ENCODE measurements around the gene TTC22.
"Not testable (repeated sequence)": the region's sequence is repeated elsewhere in the genome, so short reads cannot be mapped to it uniquely, and the experiment has no call there.

Gene TTC22

DNA sequence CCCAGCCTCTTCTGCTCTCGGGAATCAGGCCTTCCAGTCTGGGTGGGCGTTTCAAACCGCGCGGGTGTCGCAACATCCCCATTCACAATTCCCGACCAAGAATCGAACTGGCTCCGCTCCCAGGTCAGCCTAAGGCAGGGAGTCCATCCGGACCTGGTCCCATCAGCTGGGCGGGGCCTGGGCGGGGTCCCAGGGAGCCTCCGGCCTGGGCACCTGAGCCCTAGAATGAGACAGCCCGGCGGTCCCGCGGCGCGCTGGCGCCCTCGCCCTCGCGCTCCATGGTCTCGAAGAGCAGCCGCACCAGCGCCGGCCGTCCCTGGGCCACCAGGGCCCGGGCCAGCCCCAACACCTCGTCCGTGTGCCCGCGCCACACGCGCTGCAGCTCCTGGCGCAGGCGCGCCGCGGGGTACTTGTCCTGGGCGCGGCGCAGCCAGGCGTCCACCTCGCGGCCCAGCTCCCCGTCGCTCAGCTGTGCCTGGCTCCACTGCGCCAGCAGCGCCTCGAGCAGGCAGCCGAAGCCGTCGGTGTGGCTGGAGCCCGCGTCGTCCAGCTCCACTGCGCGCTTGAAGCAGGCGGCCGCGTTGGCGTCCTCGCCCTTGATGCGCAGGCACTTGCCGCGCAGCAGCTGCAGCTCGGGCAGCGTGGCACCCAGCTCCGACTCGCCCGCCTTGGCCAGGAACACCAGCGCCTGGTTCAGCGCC lies 19.9 kb downstream of the TTC22 start:
- DNase-seq: no peak

DNA sequence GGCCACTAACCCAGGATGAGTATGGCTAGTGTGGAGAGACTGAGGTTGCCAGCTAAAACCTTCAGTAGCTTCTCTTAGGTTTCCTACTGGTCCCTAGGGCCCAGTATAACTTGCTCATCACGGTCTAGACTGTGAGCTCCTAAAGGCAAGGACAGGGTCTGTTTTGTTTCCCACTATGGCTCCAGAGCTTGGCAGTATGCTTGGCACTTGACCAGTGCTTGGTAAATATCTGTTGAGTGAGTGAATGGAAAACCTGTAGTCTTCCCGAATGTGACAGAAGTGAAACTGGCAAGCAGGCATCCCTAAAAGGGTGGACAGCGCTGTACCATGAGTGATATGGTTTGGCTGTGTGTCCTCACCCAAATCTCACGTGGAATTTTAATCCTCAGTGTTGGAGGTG lies 23.7 kb downstream of the TTC22 start:
- DNase-seq: no peak

DNA sequence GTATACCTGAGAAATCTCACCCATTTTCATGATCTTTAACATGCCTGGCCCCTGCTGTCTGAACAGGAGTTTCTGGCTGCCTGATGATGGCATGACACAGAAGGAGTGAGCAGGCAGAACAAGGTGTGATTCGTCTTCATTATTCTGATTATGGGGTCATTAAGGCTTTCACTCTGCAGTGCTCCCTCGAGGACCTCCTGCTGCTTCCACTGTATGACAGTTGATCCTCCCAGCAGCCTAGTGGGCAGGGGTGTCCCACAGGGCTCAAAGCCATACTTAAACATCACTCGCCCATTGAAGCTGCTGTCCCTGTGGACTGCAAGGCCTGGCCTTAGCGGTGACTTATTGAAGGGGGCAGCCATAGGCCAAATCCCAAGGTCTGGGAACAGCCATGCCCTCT lies 24.1 kb downstream of the TTC22 start:
- DNase-seq: no peak

DNA sequence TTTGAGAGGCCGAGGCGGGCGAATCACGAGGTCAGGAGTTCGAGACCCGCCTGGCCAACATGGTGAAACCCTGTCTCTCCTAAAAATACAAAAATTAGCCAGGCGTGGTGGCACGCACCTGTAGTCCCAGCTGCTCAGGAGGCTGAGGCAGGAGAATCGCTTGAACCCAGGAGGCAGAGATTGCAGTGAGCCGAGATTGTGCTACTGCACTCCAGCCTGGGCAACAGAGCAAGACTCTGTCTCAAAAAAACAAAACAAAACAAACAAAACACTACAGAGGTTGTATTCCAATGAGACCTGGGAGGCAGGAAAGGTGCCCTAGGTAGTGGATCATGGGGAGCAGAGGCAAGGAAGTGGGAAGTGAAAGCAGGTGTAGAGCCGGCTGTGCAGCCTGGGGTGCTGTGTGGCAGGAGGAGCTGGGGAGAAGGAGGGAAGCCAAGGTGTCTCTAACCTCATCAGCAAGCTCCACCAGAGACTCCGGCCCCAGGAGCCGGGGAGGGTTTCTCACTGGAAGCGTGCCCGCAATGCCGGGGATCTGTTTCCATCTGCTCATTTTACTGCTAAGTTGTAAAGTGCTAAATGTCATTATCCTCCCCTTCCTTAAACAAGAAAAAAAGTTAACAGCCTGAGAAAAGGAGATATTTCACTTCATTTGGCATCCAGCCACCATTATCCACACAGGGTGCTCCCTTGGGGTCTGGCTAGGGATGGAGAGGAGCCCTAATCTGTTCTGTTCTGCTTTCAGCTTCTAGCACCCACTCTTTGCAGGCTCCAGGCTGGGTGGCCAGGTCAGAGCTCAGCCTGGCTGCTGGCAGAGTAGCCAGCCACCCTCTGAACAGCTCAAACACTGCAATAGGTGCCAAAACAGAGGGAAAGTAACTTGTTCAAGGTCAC lies 25.0 kb downstream of the TTC22 start:
- not testable (repeated sequence) for DNase-seq

DNA sequence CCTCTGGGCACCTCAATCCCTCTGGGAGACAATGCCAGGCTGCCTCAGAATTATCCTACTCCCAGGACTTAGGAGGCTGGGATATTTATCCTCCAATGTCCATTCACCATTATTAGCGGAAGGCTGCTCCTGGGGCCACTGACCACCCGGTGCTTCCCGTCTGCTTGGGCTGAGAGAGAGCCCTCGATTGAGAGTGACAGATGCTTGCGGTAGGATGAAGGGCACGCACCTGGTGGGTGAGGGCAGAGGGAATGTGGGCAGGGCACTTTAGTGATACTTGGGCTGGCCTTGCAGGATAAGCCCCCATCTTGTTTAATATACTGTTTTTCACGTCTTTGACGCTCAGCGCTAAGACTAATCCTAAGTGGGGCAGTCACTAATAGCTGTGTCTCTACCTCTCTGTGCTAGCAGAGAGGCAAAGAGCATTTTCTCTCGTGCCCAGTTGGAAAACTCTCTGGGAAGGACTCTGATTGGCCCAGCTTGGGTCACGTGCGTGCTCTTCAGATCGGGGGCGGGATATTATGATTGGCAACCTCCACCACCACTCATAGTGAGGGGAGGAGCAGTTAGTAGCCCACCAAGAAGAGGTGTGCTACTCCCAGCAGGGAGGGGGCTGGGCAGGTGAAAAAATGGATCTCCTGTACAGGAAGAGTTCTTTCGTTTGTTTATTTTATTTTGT lies 26.2 kb downstream of the TTC22 start:
- peak; percentile 15 for DNase-seq

DNA sequence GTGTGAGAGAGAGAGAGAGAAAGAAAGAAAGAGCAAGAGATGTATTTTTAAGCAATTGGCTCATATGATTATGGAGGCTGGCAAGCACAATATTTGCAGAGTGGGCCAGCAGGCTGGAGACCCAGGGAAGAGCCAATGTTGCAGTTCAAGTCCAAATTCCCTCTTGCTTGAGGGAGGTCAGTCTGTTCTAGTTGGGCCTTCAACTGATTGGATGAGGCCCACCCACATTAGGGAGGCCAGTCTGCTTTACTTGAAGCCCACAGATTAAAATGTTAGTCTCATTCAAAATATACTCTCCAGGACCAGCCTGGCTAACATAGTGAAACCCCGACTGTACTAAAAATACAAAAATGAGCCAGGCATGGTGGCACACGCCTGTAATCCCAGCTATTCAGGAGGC lies 28.2 kb downstream of the TTC22 start:
- DNase-seq: no peak

DNA sequence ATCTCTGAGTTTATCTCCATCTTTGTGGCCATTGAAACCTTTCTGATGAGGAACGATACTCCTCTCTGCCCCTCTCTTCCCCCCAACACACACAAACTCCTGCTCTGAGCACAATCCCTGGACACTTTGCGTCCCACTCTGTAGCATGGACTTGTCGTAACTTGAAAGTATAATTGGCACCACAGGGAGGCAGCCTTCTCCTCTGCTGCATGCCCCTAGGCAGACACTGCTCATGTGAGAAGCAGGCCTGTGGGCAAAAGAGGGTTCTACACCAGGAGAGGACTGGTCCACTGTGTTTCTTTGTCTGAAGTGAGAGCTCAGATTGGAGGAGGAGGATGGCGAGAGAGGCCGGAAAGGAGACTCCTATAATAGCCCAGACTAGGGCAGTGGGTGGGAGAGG lies 33.0 kb downstream of the TTC22 start:
- DNase-seq: no peak

DNA sequence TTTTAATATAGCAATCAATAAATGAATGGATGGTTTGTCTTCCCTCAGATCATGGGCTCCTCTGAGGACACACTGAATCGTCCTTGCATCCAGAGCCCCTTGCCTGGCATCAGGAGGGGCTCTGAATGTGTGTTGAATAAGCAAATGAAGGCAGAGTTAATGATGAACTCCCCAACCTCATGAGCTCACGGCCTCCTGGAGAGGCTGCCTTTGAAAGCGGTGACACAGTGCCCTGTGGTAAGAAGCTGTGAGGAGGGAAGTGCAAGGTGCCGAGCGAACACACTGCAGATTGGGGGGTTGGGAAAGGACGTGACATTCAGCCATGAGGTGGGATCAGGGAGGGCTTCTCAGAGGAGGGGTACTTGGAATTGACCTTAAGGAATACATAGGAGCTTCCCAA lies 33.6 kb downstream of the TTC22 start:
- DNase-seq: no peak

DNA sequence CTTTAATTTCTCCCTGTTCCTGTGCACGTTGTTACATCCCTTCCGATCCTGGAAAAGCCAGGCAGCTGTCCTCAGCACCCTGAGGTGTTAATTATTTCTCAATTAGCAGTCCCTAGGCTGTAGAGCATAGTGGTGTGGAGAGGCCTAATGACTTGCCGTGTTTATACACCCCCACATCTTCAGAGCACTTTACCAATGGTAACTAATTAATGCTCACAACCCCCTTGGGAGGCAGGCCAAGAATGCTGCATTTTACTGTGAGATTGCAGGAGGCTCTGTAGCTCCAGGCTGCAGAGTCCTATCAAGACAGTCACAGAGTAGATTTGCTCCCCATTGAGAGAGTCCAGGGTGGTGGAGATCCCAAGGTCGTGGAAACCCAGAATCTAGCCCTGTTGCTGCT lies 34.4 kb downstream of the TTC22 start:
- DNase-seq: no peak

DNA sequence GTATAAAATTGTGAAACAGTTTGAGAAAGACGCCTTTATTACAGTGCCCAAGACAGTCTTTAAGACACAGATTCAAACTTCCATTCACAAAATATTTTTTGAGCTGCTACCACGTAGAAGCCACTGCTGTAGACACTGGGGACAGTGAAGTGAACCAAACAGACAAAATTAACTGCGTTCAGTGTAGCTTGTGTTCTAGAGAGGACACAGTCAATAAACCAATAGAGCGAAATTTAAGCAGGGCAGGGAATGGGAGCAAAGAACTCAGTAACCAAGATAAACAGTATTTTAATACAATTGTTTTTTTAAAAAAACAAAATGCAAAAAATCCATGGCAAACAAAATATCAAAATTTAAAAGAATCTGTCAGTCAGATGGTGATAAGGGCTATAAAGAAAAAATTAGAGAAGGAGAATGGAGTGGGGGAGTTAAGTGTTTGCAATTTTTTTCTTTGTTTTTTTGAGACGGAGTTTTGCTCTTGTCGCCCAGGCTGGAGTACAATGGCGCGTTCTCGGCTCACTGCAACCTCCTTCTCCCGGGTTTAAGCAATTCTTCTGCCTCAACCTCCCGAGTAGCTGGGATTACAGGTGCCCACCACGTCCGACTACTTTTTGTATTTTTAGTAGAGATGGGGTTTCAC lies 36.1 kb downstream of the TTC22 start:
- DNase-seq: no peak

DNA sequence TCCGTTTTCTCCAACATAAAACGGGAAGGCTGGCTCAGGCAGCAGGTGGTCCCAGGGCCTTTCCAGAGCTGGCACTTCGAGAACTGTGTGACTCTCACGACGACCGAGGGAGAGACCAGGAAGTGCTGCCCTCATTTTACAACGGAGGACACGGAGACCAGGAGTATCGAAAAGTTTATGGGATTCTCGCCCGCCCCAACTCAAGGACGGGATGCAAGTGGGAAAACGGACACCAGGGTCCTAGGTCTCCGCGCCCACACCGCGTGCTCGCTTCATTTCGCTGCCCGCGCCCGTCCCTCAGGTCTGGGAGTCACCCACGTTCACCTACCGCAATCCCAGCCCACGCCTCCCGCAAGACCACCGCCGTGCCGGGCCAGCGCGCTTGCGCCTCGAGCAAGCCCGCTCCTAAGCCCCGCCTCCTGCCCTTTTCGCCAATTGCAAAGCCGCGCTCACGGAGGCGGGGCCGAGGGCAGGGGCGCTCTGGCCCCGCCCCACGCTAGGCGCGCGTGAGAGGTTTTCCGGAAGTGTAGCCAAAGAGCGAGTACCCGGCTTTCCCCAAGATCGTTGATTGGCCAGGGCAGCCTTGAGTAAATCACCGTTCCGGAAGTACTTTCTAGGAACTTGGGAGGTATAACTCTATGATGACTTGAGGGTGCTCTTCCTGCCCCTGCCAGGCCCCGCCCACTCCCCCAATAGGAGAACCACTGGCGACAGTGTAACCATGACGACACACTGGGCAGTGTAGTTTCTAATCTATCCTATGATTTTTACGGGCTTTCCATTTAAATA lies 36.8 kb downstream of the TTC22 start, which contains the start of gene PARS2:
PARS2 (minus strand) TSS at position 391 of the 789 bp plus-strand sequence. CDS start 5,362 bp downstream, outside the sequence.
- peak; percentile 100 for DNase-seq

DNA sequence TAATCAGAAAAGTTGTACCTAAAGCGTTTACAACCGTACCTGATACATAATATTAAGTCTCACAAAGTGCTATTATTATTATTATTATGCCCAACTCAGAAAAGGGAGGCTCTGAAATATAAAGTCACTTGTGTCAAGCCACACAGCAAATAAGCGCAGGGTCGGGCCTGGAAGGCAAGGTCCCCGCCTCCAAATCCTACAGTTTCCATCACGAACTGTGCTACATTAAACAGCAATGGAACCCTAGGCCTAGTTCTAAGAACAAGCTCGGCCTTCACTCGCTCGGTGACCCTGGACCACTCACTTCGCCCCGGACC lies 37.3 kb downstream of the TTC22 start:
- no peak for DNase-seq

DNA sequence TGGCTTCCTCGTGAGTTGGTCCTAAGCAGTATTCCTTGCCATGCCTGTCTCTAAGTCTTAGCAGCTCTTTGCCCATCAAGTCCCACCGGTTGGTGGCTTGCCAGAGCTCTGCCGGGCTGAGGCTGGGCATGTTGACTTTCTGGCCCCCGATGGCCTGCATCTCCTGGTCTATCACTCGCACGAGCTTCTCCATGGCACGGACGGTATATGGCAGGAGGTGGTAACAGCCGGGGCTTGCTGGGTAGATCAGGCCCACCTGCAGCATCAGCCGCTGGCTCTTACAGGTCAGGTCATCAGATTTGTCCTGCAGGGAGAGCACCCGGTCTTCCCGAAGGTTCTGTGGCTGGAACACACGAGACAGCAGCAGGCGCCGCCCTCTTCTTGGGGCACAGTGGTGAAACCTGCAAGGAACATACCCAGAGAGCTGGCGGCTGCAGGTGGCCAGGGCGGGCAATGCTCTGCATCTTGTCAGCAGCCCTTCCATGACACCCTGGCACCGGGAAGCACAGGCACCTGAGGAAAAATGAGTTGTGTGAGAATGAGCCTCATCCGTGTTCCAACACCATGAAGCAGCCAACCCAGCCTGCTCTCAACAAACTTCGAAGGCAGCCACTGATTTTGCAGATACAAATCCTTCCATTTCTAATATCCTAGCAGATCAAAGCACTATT lies 42.3 kb downstream of the TTC22 start:
- DNase-seq: no peak

DNA sequence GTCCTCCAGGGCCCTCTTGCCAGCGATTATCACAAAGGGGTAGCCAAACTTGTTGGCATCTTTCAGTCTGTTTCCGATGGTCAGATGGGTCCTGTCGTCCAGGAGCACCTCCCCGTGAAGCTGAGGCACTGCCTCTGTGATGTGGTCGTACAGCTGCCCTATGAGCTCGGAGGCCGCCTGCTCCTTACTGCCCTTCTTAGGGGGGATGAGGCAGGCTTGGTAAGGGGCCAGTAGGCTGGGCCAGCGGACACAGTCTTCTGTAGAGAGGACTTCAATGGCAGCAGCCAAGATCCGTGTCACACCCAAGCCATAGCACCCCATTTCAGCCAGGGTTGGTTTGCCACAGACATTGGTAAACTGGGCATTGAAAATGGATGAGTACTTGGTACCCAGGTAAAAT lies 43.3 kb downstream of the TTC22 start:
- no peak for DNase-seq

DNA sequence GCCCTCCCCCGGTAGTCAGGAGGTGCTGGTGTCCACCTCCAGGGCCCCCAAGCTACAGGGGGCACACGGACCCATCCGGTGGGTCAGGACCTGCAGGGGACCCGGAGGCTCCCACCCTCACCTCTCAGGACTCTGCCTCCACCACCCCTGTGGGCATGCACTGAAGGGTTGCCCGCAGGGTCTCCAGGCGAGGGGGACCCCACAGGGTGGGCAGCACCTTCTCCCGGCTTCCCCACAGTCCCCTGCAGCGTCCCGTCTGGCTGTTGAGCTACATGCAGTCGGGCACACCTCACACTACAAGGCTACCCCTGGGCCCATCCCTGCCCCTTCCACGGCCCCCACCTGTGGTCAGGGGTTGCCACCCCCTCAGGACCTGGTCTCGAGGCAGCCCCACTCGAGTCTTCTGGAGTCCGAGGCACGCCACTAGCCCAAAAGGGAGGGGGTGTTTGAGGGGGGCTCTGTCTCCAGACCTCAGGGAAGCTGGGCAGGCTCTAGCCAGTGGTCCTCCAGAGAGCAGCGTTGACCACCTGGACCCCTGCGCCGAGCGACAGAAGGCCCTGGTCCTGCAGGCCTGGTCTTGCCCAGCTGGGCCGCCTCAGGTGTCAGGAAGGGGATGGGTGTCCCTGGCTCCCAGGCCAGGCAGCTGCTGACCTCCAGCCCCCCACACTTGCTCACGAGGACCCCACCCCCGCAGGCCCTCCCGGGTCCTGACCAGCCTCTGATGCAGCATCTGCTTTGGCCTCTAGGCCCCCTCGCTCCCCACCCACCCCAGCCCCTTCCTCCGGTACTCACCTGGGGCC lies 46.4 kb downstream of the TTC22 start:
- DNase-seq: no peak

DNA sequence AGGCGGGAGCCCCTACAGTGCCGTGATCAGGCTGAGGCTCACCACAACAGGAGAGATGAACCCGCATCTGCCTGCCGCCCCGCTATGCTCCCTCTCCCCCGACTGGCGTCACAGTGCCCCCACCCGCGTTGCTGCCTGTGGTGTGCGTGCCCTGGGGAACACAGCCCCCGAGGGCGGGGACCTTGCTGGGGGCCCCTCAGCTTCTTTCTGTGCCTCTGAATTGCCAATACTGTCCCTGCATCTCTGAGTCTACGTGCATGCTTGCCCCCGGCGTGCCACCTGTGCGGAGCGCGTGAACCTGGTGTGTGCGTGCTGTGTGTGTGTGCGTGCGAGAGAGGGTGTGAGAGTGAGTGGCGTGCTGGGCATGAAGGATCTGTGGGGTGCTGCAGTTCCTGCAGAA lies 47.1 kb downstream of the TTC22 start:
- DNase-seq: no peak

DNA sequence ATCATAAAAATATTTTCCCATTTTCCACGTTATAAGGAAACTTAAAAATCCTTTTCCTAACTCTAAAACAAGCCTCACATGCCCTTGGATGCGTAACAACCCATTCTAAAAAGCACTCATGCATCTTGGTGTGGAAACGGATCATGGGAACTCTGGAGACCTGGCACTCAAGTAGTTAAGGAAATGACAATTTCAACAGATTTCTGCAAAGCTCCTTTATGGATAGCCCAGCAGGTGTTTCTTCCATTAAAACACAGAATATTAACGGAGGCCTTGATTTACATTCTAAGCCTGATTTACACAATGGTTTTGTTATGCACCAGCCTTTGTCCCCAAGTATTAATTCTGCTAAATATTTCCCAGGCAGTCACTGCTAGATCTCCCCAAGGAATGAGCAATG lies 49.7 kb downstream of the TTC22 start:
- no peak for DNase-seq

DNA sequence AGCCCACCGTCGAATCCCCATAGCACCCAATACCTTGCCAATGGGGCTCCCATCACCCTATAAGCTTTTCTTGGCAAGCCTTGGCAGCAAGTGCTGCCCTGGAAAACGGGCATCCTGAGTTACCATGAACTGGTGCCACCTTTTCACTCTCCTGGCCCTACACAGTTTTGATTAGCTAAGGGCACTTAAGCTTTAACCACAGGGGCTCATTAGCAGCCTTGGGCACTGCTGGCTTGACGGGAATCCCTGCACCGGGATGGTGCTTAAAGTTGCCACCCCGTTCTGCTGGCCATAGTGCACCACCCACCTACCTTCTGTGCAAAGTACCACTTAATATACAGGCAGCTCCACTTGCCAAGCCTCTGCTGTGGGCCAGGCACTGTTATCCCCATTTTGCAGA lies 50.5 kb downstream of the TTC22 start:
- peak; percentile 12 for DNase-seq

DNA sequence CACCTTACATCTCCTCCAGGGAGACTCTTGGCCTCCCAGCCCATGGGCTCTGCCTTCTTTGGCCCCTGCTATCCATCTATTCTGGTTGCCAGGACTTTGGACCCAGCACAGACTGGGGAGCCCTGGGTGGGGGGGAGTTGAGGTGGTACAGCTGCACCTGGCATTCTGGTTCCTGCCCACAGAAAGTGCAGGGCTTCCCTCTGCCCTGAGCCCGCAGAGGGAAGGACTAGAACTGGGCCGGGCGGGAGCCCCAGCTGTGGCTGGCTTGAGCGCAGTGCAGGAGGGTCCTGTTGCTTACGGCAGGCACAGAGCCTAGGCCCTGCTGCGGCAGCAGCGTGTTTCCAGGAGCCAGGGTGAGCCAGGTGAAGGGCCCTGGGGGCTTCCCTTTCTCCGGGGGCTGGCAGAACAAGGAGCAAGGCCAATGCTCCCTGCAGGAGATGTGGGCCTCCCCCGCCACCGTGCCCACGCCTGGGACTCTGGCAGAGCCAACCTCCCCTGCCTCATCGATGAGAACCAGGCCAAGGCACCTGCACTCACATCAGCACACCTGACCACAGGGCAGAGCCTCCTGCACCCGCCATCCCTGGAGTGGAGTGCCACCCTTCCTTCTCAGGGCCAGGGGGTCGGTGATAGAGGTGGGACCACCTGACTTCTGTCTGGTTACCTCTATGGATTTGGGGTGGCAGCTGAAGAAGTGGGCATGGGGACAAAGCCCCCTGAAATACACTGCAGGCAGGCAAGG lies 52.9 kb downstream of the TTC22 start:
- DNase-seq: no peak

DNA sequence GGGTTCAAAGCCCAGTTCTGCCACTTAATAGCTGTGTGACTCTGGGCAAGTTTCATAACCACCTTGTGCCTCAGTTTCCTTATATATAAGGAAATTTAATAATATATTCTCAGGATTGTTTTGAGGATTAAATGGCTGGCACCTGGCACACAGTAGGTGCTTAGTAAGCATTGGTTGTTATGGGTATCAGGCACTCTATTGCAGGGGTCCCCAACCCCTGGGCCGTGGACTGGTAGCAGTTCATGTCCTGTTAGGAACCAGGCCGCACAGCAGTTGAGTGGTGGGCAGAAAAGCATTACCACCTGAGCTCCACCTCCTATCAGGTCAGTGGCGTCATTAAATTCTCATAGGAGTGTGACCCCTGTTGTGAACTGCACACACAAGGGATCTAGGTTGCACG lies 55.3 kb downstream of the TTC22 start:
- no peak for DNase-seq
